ENCODE results near the gene COL25A1.

DNA sequence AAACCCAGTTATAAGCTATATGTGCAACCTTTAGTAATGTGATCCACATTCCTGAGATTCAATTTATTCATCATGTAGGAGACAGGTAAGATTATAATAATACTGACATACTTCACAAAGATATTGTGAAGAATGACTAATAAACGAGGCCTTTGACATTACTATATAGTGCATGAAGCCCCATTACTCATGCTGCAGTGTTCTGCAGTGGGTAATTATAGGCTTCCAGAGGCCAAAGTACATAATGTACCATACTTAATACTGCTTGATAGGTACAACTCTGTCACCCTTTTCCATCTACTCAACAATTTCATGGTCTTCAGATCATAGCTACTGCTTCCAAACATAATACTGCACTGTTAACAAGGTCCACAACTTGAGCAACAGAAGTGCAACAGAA is 68.9 kb downstream of the COL25A1 start:
- TF ChIP-seq CTCF (IDR thresholded peaks at IDR 0.05): no peak
- no peak for TF ChIP-seq POLR2AphosphoS5 (IDR thresholded peaks at IDR 0.05)
- no peak for TF ChIP-seq POLR2A (IDR thresholded peaks at IDR 0.05)

Data from upper lobe of left lung (tissue), 4 donors.